DOHH2 (cell line): ENCODE measurements around the gene CDKN1A.

Experiments used
- H3F3A ChIP-seq: fragments of 200-600 bp; sonication (generic), shearing (Covaris generic); 2 replicates; pipeline ENCODE4 v1.6.0; 2016; ENCODE audit warnings: antibody characterized with exemption, mild to moderate bottlenecking; ENCODE audit not compliant: control insufficient read depth, insufficient read depth
- H3K27ac ChIP-seq: fragments of 200-600 bp; sonication (generic); 2 replicates; pipeline ENCODE4 v1.5.1; 2014; ENCODE audit warnings: low read depth, mild to moderate bottlenecking, low read length, moderate library complexity
- H3K27me3 ChIP-seq: fragments of 200-600 bp; sonication (generic); 2 replicates; pipeline ENCODE4 v1.6.1; 2014; ENCODE audit warnings: mild to moderate bottlenecking, low read length, mixed read lengths; ENCODE audit not compliant: control insufficient read depth
- H3K36me3 ChIP-seq: fragments of 200-600 bp; sonication (generic); 2 replicates; pipeline ENCODE4 v1.6.1; 2014; ENCODE audit warnings: mild to moderate bottlenecking, low read length, moderate library complexity, mixed read lengths; ENCODE audit not compliant: control insufficient read depth
- H3K4me1 ChIP-seq: fragments of 200-600 bp; sonication (generic); 2 replicates; pipeline ENCODE4 v1.6.1; 2014; ENCODE audit warnings: mild to moderate bottlenecking, low read length, mixed read lengths; ENCODE audit not compliant: control insufficient read depth
- H3K4me2 ChIP-seq: fragments of 200-600 bp; sonication (generic); 2 replicates; pipeline ENCODE4 v1.6.0; 2014; ENCODE audit warnings: mild to moderate bottlenecking, low read length, moderate library complexity
- H3K4me3 ChIP-seq: fragments of 200-600 bp; sonication (generic); 2 replicates; pipeline ENCODE4 v1.5.1; 2014; ENCODE audit warnings: mild to moderate bottlenecking, low read length, mixed read lengths
- H3K79me2 ChIP-seq: fragments of 200-600 bp; sonication (generic); 2 replicates; pipeline ENCODE4 v1.6.1; 2014; ENCODE audit warnings: mild to moderate bottlenecking, low read length, mixed read lengths; ENCODE audit not compliant: control insufficient read depth
- H3K9me2 ChIP-seq: fragments of 200-600 bp; sonication (generic); replicated peaks from 2 replicates; pipeline ENCODE4 v1.6.1; 2014; ENCODE audit warnings: mild to moderate bottlenecking, low read length, mixed read lengths; ENCODE audit not compliant: control insufficient read depth
- H3K9me3 ChIP-seq: fragments of 200-600 bp; sonication (generic); 2 replicates; pipeline ENCODE4 v1.6.1; 2014; ENCODE audit warnings: antibody characterized with exemption, low read length, mixed read lengths; ENCODE audit not compliant: control insufficient read depth, insufficient read depth
- H4K20me1 ChIP-seq: fragments of 200-600 bp; sonication (generic); 2 replicates; pipeline ENCODE4 v1.6.0; 2014; ENCODE audit warnings: low read depth, mild to moderate bottlenecking, antibody characterized with exemption, low read length, moderate library complexity; ENCODE audit not compliant: control insufficient read depth, insufficient read depth
- EZH2phosphoT487 ChIP-seq: fragments of 200-600 bp; sonication (generic); IDR thresholded peaks from 2 replicates; pipeline ENCODE4 v1.6.1; 2017; ENCODE audit warnings: borderline replicate concordance, mild to moderate bottlenecking, antibody characterized with exemption, low read length, moderate library complexity, mixed read lengths
- TF ChIP-seq, protein P1 (sequence below): fragments of 200-600 bp; sonication (generic); IDR thresholded peaks from one replicate; pipeline ENCODE4 v1.5.1; 2014; ENCODE audit warnings: antibody characterized with exemption, mild to moderate bottlenecking, low read depth, low read length; ENCODE audit not compliant: poor library complexity, severe bottlenecking

Gene CDKN1A

DNA sequence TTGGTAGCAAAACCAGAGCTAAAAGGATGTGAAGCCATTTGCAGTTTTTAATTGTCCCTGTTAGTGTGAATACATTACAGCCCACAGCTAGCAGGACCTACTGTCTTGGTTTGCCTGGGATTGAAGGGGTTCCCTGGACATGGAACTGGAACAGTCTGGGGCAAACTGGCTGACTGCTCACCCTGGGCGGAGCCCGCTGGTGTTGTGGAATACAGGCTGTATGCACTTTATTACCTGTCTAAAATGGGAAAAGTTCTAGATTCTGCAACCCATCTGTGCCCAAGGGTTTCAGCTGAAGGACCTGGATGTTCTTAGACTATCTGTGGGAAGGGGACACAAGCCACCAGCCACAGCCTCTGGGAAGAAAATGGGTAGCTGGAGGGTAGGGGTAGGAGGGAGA lies 12.2 kb upstream of the CDKN1A start:
- H3F3A ChIP-seq, result peaks cover 13% of the 10 kb centered on the region
- H3K36me3 ChIP-seq, result no peaks in the 10 kb centered on the region
- H3K9me3 ChIP-seq, result no peaks in the 10 kb centered on the region
- no peaks in the 10 kb centered on the region for H4K20me1 ChIP-seq
- peaks cover 5% of the 10 kb centered on the region for H3K27me3 ChIP-seq
- peak overlapping the region; percentile 80 for H3K4me2 ChIP-seq
- no peak overlapping the region for H3K4me3 ChIP-seq
- no peak for TF ChIP-seq EZH2phosphoT487
- TF ChIP-seq, protein P1, sequence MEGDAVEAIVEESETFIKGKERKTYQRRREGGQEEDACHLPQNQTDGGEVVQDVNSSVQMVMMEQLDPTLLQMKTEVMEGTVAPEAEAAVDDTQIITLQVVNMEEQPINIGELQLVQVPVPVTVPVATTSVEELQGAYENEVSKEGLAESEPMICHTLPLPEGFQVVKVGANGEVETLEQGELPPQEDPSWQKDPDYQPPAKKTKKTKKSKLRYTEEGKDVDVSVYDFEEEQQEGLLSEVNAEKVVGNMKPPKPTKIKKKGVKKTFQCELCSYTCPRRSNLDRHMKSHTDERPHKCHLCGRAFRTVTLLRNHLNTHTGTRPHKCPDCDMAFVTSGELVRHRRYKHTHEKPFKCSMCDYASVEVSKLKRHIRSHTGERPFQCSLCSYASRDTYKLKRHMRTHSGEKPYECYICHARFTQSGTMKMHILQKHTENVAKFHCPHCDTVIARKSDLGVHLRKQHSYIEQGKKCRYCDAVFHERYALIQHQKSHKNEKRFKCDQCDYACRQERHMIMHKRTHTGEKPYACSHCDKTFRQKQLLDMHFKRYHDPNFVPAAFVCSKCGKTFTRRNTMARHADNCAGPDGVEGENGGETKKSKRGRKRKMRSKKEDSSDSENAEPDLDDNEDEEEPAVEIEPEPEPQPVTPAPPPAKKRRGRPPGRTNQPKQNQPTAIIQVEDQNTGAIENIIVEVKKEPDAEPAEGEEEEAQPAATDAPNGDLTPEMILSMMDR, result no peak
- peaks cover 84% of the 10 kb centered on the region for H3K4me1 ChIP-seq
- H3K79me2 ChIP-seq, result no peaks in the 10 kb centered on the region
- H3K27ac ChIP-seq, result peak overlapping the region; percentile 41; the same call in 1 of the 2 replicates
- no peaks in the 10 kb centered on the region for H3K9me2 ChIP-seq

DNA sequence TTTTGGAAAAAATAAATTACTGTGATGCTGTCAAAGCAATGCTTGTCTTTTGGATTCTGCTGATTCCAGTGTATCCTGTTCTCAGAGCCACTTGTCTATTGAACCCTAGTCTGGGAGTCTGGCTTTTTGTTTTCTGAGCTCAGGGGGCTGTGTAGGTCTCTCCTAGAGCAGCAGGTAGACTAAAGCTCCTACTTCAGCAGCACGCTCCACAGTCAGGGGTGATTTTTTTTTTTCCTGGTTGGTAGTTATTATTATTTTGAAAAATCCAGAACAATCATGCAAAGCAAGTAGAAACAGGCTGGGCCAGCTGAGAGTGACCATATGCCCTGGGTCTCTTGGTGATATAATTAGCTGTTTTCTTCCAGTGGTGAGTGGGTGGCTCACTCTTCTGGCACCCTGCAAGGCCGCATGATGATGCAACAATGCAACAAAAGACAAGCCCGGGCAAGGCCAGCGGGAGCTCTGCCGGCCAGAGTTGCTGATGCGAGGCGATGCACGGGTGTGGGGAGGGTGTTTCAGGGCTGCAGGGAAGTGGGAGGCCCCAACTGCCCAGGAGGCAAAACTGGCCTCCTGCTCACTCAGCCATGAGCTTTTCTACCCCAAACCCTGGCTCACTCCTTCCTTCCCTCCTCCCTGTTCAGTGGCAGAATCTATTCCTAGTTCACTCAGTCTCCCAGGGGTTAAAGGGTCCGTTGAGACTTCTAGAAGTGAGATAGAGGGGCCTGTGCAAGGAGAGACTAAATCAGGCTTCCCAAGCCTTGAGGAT lies 11.5 kb upstream of the CDKN1A start:
- H3K27ac ChIP-seq, result peak overlapping the region; percentile 41
- H3K4me3 ChIP-seq, result peak overlapping the region; percentile 16
- peaks cover 13% of the 10 kb centered on the region for H3F3A ChIP-seq
- no peak for TF ChIP-seq EZH2phosphoT487
- TF ChIP-seq, protein P1, result no peak
- no peaks in the 10 kb centered on the region for H3K9me3 ChIP-seq
- H3K9me2 ChIP-seq, result no peaks in the 10 kb centered on the region
- H3K79me2 ChIP-seq, result no peaks in the 10 kb centered on the region
- no peaks in the 10 kb centered on the region for H3K36me3 ChIP-seq
- H3K4me2 ChIP-seq, result peak overlapping the region; percentile 80
- peaks cover 5% of the 10 kb centered on the region for H3K27me3 ChIP-seq
- no peaks in the 10 kb centered on the region for H4K20me1 ChIP-seq
- H3K4me1 ChIP-seq, result peaks cover 77% of the 10 kb centered on the region

DNA sequence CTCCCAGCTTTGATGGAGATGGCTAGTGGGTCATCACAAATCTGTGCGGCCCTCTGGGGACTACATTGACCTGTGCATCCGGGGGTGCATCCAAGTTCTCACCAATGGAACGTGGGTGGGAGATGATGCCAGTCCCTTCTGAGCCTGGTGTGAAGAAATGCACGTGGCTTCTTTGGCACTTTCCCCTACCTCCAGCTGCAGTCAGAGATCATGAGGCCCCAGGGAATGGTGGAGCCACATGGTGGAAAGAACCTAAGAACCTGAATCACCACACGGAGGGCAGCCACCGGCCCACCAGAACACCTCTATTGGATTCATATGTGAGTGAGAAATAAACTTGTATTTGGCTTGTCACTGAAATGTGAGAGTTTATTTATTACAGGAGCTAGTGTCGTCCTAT lies 9.9 kb upstream of the CDKN1A start:
- Histone ChIP-seq H3K27me3 (no peaks in the 10 kb centered on the region), H4K20me1 (no peaks in the 10 kb centered on the region), H3F3A (peaks cover 8% of the 10 kb centered on the region), H3K9me3 (no peaks in the 10 kb centered on the region), H3K4me3 (no peak overlapping the region), H3K27ac (no peak overlapping the region), H3K9me2 (no peaks in the 10 kb centered on the region), H3K4me1 (peaks cover 61% of the 10 kb centered on the region), H3K36me3 (no peaks in the 10 kb centered on the region), H3K79me2 (no peaks in the 10 kb centered on the region), H3K4me2 (no peak overlapping the region)
- TF ChIP-seq, protein P1, result no peak
- no peak for TF ChIP-seq EZH2phosphoT487
